C4-2B (cell line): ENCODE measurements around the gene NAB1.
"Not testable (repeated sequence)": the region's sequence is repeated elsewhere in the genome, so short reads cannot be mapped to it uniquely, and the experiment has no call there.

Source experiments
- H3K27ac ChIP-seq: fragments of 450-650 bp; 2 replicates; pipeline ENCODE4 v1.5.1; 2017
- CTCF ChIP-seq: fragments of 450-650 bp; conservative IDR thresholded peaks from 2 replicates; pipeline ENCODE4 v1.5.1; 2017; ENCODE audit warnings: mild to moderate bottlenecking
- ZFX ChIP-seq: fragments of 450-650 bp; IDR thresholded peaks from 2 replicates; pipeline ENCODE4 v1.6.1; 2017

Gene NAB1

GRCh38 chr2:190649035-190649797 is at the start of gene NAB1:
TSS of gene NAB1 (plus strand) at chr2:190649083. CDS start at chr2:190659177, 10,094 bp downstream.
- H3K27ac ChIP-seq, result peak within 1 kb of the TSS; percentile 76
- TF ChIP-seq CTCF (no peak), ZFX (no peak)

GRCh38 chr2:190599546-190600220 is 49.2 kb upstream of the NAB1 start:
- TF ChIP-seq ZFX (no peak), CTCF (no peak)
- H3K27ac ChIP-seq, result no peak overlapping the region

GRCh38 chr2:190600293-190601103 is 48.4 kb upstream of the NAB1 start:
- TF ChIP-seq CTCF (no peak), ZFX (no peak)
- H3K27ac ChIP-seq, result no peak overlapping the region

DNA sequence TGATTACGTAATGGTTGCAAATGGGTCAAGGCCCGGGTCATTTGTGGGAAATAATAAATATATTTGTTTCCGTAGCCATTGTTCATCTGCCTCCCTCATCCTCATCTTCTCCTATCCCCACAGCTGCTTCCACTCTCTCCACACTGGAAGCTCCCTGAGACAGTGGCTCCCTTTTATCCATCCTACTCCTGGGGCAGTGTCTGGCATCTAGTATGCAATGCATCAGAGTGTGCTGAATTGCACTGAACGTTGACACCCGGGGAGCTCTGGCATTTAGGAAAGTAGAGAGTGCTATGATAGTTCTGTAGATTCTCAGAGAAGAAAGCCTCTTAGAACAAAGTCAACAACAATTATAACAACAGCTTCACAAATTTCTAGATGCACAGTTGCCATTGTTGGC is 45.5 kb upstream of the NAB1 start:
- TF ChIP-seq CTCF, result no peak
- no peak for TF ChIP-seq ZFX
- no peak overlapping the region for H3K27ac ChIP-seq

DNA sequence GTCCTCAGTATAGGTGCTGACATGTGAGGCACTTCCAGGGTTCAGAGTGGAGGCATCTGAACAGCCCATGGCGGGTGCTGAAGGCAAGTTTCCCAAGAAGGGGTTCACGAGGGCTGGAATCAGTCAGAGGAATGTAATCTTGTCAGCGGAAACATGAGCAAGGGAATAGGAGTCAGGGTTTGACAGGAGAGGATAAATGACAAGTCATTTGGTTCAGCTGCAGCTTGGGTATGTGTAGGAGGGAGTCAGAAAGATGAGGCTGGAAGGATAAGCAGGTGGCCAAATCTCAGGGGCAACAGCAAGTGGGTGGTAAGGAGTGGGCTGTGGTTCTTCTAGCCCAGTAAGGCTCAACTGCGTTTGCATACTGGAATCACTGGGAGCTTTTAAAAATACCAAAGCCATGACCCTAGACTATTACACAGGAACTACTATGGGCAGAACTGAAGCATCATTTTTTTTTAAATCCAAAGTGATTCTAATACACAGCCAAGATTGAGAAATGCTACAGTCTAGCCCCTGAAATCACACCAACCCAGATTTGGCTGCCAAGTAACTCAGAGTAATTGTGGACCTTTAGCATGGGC is 41.8 kb upstream of the NAB1 start:
- TF ChIP-seq CTCF (no peak), ZFX (no peak)
- H3K27ac ChIP-seq, result no peak overlapping the region

GRCh38 chr2:190607657-190608357 is 41.1 kb upstream of the NAB1 start:
- no peak overlapping the region for H3K27ac ChIP-seq

DNA sequence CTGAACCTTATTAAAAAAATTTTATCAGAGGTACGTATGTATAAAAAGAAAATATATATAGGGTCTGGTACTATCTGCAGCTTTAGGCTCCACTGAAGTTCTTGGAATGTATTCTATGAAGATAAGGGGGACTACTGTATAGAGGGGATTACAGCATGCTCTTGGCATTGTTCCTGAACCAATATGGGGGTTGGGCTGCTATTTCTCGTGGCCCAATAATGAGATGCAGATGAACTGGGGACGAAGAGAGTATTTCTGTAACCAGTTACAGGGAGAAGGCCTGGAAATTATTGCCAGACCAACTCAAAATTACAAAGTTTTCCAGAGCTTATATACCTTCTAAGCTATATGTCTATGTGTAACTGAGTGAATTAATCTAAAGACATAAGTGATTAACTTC is 40.0 kb upstream of the NAB1 start:
- not testable (repeated sequence) for H3K27ac ChIP-seq

More at GRCh38 chr2:190607657-190608357, 41.1 kb upstream of the NAB1 start:
- TF ChIP-seq CTCF (no peak), ZFX (no peak)

GRCh38 chr2:190609397-190609796 is 39.5 kb upstream of the NAB1 start:
- not testable (repeated sequence) for H3K27ac ChIP-seq

GRCh38 chr2:190610528-190610927 is 38.4 kb upstream of the NAB1 start:
- not testable (repeated sequence) for H3K27ac ChIP-seq
